GM18867 (cell line): ENCODE measurements around the gene FUT1.
"Not testable (repeated sequence)": the region's sequence is repeated elsewhere in the genome, so short reads cannot be mapped to it uniquely, and the experiment has no call there.

Experiments
- ATAC-seq: cut with Tn5 transposase; IDR thresholded peaks from one replicate; pipeline ENCODE4 v1.9.1; 2021; ENCODE audit warnings: mild to moderate bottlenecking, moderate library complexity; ENCODE audit not compliant: unreplicated experiment

The FUT1 gene

GRCh38 chr19:48718711-48719231 lies 33.7 kb downstream of the FUT1 start:
- ATAC-seq: no peak

GRCh38 chr19:48718106-48718505 lies 34.3 kb downstream of the FUT1 start:
- not testable (repeated sequence) for ATAC-seq

- no peak for ATAC-seq
These were observed 35.7 kb downstream of the FUT1 start for GRCh38 chr19:48716562-48717291.

GRCh38 chr19:48715681-48716171 lies 36.7 kb downstream of the FUT1 start:
- ATAC-seq: no peak

- ATAC-seq: no peak
These were observed 37.4 kb downstream of the FUT1 start for GRCh38 chr19:48714759-48715675.

- peak; percentile 82 for ATAC-seq
These were observed 38.3 kb downstream of the FUT1 start for GRCh38 chr19:48713864-48714755.

- ATAC-seq: no peak
These were observed 39.2 kb downstream of the FUT1 start for GRCh38 chr19:48713041-48713863.

- no peak for ATAC-seq
These were observed 41.3 kb downstream of the FUT1 start for GRCh38 chr19:48711106-48711662.

GRCh38 chr19:48708471-48708870 lies 44.0 kb downstream of the FUT1 start:
- no peak for ATAC-seq

GRCh38 chr19:48705431-48705830 lies 47.0 kb downstream of the FUT1 start:
- no peak for ATAC-seq

- no peak for ATAC-seq
These were observed 49.1 kb downstream of the FUT1 start for GRCh38 chr19:48703316-48703715.

- ATAC-seq: no peak
These were observed 49.7 kb downstream of the FUT1 start for GRCh38 chr19:48702701-48703100.

- no peak for ATAC-seq
These were observed 54.4 kb downstream of the FUT1 start for GRCh38 chr19:48698046-48698445.
